Prostate gland (tissue), 2 donors: ENCODE measurements around the gene SLC49A3.

Source experiments
- CTCF ChIP-seq, 4 experiments: fragments of 200-600 bp in 2 of 4; fragments of 450-650 bp in 2 of 4; sonication (generic) in 2 of 4; IDR thresholded peaks; 1 replicate in 3 of 4; 2 replicates in 1 of 4; pipeline ENCODE4 v1.5.1; 2016 to 2019; ENCODE audit warnings: antibody characterized with exemption in 4 of 4, mild to moderate bottlenecking in 2 of 4, moderate library complexity in 2 of 4
- POLR2A ChIP-seq: fragments of 450-650 bp; IDR thresholded peaks from one replicate; pipeline ENCODE4 v1.6.1; 2016; ENCODE audit warnings: antibody characterized with exemption, mild to moderate bottlenecking

DNA sequence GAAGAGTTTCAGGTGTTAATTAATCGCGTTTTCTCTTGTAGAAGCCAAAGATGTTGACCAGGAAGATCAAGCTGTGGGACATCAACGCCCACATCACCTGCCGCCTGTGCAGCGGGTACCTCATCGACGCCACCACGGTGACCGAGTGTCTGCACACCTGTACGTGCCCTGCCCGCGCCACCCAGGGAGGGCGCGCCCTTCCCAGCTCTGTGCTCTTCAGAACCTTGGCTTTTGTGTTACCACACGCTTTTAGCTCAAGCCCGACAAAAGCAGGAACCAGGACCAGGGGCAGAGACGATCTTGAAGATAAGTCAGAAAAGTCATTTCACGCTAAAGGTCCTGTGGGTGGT lies 44.7 kb upstream of the SLC49A3 start:
- TF ChIP-seq CTCF (IDR thresholded peaks at IDR 0.05) (no peak), POLR2A (no peak)
